GM21515 (cell line): Measurements from ENCODE around the gene DHX8.

Experiments used
- ATAC-seq: cut with Tn5 transposase; IDR thresholded peaks from one replicate; pipeline ENCODE4 v1.9.1; 2021; ENCODE audit not compliant: unreplicated experiment

DHX8 gene

GRCh38 chr17:43521389-43521788, 37.6 kb downstream of the DHX8 start:
- no peak for ATAC-seq

DNA sequence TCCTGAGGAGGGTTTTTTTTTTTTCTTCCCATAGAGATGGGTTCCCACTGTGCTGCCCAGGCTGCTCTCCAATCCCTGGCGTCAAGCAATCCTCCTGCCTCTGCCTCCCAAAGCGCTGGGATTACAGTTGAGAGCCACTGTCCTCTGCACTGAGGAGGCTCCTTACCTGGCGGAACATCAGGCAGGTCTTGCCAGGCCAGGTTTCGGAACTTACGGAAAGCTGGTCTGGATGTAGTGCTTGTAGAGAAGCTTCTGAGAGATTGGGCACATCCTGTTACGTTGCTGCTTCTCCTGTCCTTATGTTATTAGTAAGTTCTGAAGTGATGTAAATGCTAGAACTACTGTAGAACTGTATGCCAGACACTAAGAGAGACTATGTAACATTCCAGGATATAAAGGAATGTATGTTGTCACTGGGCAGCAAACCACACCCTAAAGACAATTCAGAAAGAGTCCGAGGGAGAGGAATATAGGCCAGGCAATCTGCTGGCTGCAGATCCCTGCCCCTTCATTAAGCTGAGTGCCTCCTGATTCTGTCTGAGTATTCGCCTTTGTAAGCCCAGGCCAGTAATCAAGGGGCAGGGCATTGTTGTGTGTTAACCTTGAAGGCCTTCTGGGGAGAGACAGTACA, 41.3 kb downstream of the DHX8 start:
- ATAC-seq, result no peak

DNA sequence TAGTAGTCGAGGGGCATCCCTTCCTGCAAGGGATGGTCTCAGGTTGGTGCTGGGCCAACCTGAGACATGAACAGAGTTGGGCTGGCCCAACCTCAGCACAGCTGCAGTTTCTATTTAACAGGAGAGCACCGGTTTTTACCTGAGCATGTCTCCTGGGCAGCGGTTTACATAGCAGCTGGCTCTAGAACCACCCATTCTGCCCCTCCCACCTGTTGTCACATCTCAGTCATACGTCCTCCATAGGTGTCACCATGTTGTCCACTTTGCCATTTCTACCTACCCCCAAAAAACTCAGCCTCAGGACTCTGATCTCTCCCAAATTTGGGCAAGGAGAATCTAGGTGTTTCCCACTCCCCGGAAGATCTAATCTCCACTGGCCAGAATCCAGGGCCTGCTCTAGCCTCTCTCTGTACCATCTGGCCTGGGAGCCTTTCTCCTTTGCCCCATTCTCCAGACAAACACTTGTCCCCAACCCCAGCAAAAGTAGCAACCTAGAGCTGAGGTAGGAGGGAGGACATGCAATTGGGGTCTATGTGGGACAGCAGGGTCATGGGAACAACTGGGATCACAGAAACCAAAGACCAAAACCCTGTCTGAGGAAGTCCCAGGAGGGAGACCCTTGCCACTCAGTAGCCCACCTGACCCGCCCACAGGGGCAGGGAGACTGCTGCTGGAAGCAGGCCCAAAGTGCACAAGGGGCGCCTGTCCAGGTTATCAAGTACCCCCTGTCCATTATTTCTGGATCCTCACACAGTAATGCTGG, 43.3 kb downstream of the DHX8 start:
- ATAC-seq, result no peak

GRCh38 chr17:43528319-43528987, 44.7 kb downstream of the DHX8 start:
- no peak for ATAC-seq

- no peak for ATAC-seq
Observed at GRCh38 chr17:43528988-43529814, 45.4 kb downstream of the DHX8 start.

DNA sequence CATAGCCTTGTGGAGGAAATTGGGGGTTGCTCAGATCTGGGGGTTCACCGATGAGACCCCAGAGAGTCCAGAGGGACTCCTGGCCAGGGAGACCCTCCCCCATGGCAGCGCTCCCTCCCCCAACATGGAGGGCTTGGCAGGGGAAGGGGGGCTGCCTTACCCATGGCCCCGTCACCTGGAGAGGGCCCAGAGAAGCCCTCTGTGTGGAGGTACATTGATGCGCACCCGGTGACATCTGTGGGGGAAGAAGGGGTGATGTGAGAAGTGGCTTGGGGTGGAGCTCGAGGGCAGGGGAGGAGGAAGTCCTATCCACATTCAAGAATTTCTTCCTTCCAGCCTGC, 46.1 kb downstream of the DHX8 start:
- no peak for ATAC-seq

- no peak for ATAC-seq
Observed at GRCh38 chr17:43530288-43531081, 46.7 kb downstream of the DHX8 start.

DNA sequence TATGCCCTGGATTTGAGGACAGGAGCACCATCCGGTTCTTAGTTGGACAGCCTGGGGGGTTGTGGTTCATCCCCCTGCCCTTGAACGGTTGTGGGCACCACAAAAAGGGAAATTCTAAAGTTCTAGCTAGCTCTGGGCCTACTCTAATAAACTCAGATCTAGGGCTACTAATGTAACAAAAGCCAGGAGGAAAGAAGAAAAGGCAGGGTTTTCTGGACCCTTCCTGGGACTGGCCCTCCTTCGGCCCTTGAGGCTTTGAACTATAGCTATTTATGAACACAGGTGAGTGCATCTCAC, 47.3 kb downstream of the DHX8 start:
- no peak for ATAC-seq

DNA sequence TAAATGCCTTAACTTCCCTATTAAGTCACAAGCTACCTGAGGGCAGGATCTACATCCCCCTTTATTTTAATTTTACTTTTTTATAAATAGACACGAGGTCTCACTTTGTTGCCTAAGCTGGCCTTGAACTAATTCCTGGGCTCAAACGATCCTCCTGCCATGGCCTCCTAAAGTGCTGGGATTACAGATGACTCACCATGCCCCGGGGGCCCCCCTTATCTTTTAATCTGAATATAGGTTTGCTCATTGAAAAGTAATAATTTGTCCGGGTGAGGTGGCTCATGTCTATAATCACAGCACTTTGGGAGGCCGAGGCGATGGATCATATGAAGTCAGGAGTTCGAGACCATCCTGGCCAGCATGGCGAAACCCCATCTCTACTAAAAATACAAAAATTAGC, 48.2 kb downstream of the DHX8 start:
- ATAC-seq, result no peak

DNA sequence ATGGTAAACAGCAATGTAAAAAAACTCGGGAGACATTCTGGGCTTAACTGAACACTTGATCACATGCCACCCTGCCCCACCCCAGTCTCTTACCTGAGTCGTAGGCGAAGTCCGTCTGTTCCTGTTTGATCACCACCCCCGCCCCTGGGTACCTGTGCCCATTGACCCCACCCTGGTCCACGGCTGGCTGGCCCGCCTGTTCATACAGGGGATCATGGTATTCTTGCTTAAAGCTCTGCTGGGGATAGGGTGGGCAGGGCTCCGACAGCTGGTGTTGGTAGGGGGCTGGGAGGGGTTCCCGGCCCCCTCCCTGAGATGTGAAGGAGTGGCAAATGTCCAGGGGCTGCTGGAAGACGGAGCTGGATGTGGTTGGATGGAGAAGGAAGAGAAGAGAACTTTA, 48.8 kb downstream of the DHX8 start:
- ATAC-seq, result no peak

DNA sequence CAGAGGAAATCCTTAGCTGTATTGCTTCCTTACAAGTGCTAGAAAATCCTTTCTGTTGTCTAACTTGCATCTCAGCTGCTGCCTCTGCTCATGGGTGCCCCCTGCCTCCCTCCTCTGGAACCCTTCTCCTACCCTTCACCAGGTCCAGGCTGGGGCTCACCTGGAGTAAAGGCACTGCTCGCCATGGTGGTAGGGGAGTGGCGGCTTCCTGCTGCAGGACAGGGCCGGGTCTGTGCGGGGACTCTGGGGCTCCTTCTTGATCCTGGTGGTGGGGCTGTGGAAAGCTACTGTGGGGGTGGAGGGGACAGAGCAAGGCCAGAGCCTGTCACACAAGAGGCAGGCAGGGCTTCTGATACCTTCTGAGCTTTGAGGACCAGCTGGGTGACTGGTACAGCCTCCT, 49.9 kb downstream of the DHX8 start:
- no peak for ATAC-seq

DNA sequence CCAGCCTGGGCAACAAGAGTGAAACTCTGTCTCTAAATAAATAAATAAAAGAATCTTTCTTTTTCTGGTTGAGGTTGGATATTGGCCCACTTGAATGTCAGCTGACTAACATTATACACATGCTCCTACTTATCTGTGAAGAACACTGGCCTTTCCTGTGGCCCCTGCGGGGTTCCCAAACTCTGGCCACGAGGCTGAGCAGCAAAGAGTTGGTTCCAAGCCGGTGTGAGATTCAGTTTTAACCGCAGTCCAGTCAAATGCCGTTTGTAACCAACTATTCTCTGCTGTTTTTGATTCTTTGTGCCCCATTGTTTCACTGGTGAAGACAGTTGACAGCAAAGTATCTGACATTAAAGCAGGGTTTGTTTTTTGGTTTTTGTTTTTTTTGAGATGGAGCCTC, 51.1 kb downstream of the DHX8 start:
- no peak for ATAC-seq

DNA sequence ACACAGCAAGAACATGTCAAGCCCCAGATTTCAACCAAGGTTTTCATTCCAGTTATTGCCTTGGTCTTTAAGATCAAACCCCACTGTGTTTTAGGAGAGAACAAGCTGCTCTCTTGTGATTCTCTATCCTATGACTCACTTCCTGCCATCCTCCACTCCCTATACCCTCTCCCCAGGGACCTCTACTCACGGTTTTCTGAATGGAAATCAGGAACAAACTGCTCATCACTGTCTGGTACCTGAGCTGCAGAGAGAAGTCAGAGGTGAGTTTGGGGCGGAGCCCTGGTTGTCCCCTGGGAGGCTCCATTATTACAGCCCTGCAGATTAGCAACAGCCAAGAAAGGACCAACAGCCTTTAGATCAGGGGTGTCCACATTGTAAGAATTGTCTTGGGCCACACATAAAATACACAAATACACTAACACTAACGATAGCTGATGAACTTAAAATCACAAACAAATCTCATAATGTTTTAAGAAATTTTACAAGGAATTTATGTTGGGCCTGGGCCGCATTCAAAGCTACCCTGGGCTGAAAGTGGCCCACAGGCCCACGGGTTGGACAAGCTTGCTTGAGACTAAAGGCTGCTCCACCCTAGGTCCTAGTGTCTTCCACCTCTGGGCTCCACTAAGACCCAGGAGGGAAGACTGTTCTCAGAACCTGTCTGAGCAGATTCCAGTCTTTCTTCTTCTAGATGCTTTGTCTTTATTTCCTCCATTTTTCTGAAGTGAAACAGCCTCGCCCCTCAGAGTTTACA, 52.6 kb downstream of the DHX8 start:
- no peak for ATAC-seq

- no peak for ATAC-seq
Observed at GRCh38 chr17:43540821-43541674, 57.3 kb downstream of the DHX8 start.

GRCh38 chr17:43542859-43543258, 59.1 kb downstream of the DHX8 start:
- no peak for ATAC-seq

GRCh38 chr17:43543300-43543699, 59.5 kb downstream of the DHX8 start:
- ATAC-seq, result no peak

DNA sequence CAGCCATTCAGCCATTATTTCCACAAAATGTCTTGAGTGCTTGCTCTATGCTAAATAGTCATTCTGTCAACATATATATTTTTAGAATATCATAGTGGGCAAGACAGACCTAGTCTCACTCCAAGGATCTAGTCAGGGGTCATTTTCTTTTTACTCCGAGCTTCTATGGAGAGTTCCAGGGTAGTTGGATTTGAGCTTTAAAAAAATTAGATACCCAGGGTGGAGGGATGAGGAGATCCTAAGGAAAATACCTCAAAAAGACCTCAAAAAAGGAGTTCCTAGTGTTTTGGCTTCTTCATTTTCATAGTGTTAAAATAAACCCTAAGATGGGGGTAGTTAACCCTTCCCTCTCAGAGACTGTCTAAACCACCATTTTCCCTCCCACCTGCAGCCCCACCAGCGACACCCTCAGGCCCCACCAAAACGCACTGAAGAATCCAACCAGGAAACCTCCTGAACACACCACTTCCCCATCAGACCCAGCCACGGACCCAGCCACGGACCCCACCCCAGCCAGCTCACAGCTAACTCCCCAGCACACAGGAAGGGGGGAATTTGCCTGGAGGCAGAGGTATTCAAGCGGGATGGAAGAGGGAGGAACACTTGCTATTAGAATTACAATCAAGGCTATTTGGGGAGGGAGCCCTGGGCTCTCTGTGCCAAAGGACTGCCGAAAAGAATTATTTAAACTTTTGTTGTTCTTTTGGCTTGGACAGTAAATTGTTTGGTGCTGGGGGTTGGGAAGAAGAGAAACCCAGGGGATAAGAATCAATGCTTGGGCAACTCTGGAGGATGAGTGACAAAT, 60.2 kb downstream of the DHX8 start:
- no peak for ATAC-seq

DNA sequence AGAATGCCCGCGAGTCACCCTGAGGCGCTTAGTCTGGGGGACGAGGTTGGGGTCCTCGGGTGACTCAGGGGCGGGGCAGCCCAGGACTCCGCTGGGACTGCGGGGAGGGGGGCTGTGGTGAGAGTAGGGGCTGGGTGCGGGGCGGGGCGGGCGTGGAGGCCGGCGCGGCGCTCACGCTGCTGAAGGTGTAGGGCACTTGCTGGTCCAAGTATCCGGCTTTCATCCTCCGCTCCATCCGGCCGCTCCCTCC, 61.5 kb downstream of the DHX8 start:
- no peak for ATAC-seq
